NCI-H345 (cell line): ENCODE data around the gene BSND.
"Not testable (repeated sequence)": the region's sequence is repeated elsewhere in the genome, so short reads cannot be mapped to it uniquely, and the experiment has no call there.

Experiments
- DNase-seq: peaks from one replicate; lab custom pipeline; 2025; lab: John Stamatoyannopoulos, UW

BSND gene

GRCh38 chr1:55018395-55018794 lies 19.7 kb downstream of the BSND start:
- no peak for DNase-seq

DNA sequence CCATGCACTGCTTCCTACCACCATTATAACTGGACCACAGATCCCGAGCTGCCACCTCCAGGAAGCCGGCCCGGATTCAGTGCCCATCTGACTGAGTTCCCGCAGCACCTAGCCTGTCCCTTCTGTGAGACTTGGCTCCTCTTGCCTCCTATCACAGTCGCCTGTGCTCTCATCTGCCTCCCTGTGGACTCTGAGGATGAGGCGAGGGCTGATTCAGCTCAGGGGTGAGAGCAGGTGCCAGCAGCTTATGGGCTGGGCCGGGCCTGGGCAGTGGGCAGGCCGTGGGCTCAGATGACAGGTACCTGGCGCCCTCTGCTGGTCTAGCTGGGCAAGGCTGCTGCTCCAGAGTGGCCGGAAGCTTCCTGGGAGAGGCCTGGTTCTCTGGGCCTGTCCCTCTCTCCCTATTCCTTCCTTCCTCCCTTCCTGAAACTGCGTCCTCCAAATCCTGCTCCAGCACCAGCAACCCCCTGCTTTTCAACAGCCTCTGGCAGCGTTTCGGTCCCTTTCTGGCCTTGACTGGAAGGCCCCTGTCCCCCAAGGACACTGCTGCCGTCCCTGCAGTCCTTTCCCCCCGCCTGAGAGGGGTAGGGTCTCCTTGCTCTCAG lies 23.3 kb downstream of the BSND start:
- DNase-seq = peak; percentile 87

GRCh38 chr1:55024163-55024562 lies 25.4 kb downstream of the BSND start:
- not testable (repeated sequence) for DNase-seq

DNA sequence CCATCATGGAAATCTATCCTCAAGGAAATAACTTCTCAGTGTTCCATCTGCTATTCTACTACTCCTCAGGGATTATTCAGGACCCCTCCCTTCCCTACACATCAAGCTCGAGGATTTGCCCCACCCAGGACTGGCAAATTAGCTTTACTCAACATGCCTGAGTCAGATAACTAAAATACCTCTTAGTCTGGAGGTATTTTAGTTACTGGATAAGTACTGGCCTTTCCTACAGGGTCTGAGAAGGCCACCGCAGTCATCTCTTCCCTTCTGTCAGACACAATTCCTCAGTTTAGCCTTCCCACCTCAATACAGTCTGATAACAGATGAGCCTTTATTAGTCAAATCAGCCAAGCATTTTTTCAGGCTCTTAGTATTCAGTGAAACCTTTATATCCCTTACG lies 27.9 kb downstream of the BSND start:
- not testable (repeated sequence) for DNase-seq

- DNase-seq = not testable (repeated sequence)
These were observed 32.4 kb downstream of the BSND start for GRCh38 chr1:55031098-55031497.

DNA sequence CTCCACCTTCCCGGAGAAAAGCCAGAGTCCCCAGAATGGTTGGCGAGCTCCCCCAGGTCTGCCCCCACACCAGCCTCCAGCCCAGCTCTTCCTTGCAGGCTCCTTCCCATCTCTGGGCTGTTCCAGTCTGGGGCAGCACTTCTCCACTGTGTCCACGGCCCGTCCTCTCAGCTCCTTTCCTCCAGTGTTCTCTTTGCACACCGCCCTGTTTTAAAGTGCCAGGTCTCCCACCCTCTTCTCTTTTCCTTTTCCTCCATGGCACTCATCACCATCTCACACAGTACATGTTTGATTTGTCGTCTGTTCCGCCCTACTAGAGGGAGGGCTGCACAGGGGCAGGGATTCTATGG lies 34.5 kb downstream of the BSND start:
- DNase-seq = no peak

GRCh38 chr1:55034476-55035133 lies 35.9 kb downstream of the BSND start:
- DNase-seq = no peak

GRCh38 chr1:55035904-55036303 lies 37.2 kb downstream of the BSND start:
- DNase-seq = no peak

GRCh38 chr1:55037733-55038551 lies 39.2 kb downstream of the BSND start:
- DNase-seq = no peak

DNA sequence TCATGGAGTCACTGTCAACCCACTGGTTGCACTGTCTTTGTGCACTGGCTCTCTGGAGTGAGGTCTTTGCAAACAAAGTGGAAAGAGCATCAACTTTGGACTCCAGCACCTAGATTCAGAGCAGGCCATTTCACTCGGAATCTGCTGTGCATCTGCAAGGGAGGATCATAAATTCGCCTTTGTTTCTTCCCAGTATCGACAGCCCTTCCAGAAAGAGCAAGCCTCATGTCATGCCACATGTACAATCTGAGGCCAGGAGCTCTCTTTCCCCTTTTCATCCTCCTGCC lies 39.8 kb downstream of the BSND start:
- no peak for DNase-seq

DNA sequence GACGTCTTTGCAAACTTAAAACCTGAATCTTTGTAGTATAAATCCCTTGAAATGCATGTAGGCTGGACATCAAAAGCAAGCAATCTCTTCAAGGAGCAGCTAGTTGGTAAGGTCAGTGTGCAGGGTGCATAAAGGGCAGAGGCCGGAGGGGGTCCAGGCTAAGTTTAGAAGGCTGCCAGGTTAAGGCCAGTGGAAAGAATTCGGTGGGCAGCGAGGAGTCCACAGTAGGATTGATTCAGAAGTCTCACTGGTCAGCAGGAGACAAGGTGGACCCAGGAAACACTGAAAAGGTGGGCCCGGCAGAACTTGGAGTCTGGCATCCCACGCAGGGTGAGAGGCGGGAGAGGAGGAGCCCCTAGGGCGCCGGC lies 40.2 kb downstream of the BSND start:
- DNase-seq = no peak

DNA sequence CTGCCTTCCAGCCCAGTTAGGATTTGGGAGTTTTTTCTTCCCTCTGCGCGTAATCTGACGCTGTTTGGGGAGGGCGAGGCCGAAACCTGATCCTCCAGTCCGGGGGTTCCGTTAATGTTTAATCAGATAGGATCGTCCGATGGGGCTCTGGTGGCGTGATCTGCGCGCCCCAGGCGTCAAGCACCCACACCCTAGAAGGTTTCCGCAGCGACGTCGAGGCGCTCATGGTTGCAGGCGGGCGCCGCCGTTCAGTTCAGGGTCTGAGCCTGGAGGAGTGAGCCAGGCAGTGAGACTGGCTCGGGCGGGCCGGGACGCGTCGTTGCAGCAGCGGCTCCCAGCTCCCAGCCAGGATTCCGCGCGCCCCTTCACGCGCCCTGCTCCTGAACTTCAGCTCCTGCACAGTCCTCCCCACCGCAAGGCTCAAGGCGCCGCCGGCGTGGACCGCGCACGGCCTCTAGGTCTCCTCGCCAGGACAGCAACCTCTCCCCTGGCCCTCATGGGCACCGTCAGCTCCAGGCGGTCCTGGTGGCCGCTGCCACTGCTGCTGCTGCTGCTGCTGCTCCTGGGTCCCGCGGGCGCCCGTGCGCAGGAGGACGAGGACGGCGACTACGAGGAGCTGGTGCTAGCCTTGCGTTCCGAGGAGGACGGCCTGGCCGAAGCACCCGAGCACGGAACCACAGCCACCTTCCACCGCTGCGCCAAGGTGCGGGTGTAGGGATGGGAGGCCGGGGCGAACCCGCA lies 40.8 kb downstream of the BSND start, which contains the start of gene PCSK9:
Gene PCSK9, plus strand, starts transcription at position 207 of the 741 bp plus-strand sequence. Its CDS starts 290 bp downstream, at position 497.
- no peak for DNase-seq

DNA sequence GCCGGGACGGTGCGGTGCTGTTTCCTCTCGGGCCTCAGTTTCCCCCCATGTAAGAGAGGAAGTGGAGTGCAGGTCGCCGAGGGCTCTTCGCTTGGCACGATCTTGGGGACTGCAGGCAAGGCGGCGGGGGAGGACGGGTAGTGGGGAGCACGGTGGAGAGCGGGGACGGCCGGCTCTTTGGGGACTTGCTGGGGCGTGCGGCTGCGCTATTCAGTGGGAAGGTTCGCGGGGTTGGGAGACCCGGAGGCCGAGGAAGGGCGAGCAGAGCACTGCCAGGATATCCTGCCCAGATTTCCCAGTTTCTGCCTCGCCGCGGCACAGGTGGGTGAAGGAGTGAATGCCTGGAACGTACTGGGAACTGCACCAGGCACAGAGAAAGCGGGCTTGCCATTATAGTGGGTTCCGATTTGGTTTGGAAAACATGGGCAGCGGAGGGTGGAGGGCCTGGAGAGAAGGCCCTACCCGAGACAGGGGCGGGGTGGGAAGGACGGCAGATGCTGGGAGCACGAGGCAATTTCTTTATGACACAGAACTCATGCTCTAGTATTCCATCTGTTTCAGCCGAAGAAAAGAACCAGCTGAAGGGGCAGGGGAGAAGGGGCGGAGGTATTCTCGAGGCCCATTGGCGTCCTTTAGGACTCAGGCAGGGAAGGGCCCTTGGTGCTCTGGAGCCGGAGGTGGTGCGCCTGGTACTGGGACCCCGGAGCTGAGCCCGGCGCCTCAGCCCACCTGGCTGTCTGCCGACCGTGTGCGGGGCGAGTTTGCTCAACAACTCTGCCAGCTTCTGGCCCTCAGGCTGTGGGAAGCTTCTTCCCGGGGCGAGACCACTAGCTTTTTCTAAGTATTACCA lies 41.6 kb downstream of the BSND start:
- DNase-seq = no peak

GRCh38 chr1:55040933-55041494 lies 42.3 kb downstream of the BSND start:
- DNase-seq = no peak

DNA sequence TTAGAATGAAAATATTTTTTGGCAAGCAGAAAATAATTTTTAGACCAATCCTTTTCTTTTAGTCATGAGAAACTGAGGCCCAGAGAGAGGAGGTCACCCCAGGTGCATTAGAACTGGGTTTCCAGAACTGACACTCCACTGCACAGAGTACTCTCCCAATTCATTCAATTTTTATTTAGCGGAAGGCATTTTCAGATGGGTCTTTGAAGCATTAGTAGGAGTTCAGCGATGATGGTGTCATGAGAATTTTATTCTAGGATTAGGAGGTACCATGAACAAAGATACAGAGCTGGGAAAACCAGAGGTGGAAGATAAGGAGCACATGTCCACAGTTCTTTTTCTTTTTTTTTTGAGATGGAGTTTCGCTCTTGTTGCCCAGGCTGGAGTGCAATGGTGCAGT lies 42.9 kb downstream of the BSND start:
- DNase-seq = no peak

DNA sequence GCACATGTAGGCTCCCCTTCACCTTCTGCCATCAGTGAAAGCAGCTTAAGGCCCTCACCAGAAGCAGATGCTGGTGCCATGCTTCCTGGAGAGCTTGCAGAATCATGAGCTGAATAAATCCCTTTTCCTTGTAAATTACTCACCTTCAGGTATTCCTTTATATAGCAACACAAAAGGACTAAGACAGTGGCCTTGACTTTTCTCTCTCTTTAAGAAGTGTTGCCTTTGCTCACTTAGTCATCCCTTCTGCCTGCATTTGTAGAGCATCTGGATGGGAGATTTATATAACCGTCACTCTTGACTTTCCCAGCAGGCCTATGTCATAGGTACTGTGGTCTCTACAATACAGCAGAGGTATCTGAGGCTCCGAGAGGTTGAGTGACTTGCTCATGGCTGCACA lies 44.3 kb downstream of the BSND start:
- no peak for DNase-seq

- no peak for DNase-seq
These were observed 45.0 kb downstream of the BSND start for GRCh38 chr1:55043726-55044125.

DNA sequence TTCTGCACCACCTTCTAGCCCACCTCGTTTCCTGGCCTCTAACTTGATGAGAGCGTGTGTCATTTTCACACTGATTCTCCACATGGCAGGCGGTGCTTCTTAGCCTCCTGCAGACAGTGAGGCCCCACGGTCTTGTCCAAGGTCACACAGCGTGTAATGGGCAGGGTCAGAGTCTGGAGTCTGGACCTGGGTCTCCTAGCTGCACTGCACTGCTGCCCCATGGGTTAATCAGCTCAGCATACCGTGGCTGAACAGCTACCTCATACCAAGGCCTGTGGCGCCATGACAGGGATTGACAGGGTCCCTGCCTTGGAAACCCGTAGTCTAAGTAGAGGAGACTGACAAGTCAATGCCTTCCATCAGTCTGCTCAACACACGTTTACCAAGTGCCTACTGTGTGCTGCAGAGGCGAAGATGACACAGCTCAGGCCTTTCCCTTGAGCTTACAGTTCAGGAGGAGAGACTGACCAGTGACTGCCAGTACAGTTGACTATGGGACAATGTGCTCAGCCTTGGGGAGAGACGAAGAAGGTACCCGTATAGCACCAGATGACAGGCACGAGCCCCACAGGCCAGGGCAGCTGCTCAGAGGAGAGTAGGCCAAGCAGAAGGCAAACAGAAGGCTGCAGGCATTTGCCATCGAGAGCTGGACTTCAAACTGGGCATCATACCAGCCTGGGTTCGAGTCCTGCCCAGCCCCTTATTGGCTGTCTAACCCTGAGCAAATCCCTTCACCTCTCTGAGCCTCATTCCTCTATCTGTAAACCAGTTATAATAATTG lies 46.1 kb downstream of the BSND start:
- DNase-seq = no peak

DNA sequence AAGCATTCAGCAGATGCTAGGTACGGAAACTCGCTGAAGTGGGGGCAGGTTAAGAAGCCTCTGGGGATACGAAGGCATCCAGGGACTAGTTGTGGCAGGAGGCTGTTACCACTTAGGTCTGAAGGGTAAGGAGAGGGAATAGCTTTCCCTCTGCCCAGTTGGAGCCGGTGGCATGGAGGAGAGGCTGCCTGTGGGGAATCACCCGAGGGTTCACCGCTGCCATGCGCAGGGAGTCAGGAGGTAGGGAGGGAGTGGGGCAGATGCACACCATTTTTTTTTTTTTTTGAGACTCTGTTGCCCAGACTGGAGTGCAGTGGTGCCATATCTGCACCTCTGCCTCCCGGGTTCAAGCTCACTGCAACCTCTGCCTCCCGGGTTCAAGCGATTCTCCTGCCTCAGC lies 46.7 kb downstream of the BSND start:
- no peak for DNase-seq

DNA sequence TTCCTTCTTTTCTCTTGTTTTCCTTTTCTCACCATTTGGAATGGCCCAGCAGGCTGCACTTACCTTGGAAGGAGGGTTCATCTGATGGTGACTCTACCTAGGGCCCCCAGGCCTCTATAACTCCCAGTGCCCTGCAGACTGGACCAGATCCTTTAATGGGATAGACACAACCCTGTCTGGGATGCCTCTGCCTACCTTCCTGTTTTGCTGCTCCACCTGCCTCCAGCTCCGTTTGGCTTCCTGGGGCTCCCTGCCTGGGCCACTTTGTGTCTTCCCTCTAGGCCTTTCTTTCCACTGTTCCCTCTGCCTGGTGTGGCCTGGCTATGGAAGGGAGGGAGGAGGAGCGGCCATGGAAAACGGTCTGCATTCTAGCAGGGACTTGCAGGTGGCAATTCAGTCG lies 48.1 kb downstream of the BSND start:
- no peak for DNase-seq

DNA sequence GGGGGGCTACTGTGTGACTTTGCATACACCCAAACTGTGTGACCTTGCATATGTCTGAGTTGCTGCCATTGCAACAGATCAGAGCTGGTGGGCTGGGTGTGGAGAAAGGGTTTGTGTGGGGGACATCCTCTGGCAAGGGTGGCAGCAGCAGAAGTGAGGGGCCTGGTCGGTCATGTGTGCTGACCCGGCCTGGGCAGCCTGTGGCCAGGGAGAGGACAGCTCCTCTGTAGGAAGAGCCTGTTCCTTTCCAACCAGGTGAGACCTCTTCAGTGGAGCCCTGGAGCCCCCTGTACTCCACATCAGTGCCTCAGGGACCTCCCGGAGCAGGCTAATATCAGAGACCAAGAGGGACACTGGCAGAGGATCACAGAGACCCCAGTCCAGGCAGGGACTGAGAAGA lies 48.9 kb downstream of the BSND start:
- no peak for DNase-seq
